Stomach (tissue), 9 donors: ENCODE data around the gene TPCN1. TPM values are rescaled to one million over a fixed set of nuclear protein-coding genes. Genes with fewer than 3 reads are reported as not detected.
A peak's percentile ranks its signal among the peaks of the same experiment; 100 is the strongest.

Source experiments
- DNase-seq, 2 donors: peaks; one replicate each; pipeline versions ENCODE4 v3.0.0 to v3.0.0-alpha.2; 2013 to 2019
- H3K27ac ChIP-seq, 5 donors: fragments of 200-600 bp in 4 of 5; sonication (generic) in 4 of 5; one replicate each; pipeline ENCODE4 v1.5.1; 2013 to 2019; ENCODE audit warnings: mild to moderate bottlenecking in 1 of 5, moderate library complexity in 1 of 5
- H3K27me3 ChIP-seq, 3 donors: fragments of 200-600 bp; sonication (generic); one replicate each; pipeline ENCODE4 v1.5.1; 2017 to 2019; ENCODE audit warnings: mixed run types in 1 of 3
- H3K36me3 ChIP-seq, 4 donors: fragments of 200-600 bp; sonication (generic); 1 replicate in 3 of 4; 2 replicates in 1 of 4; pipeline ENCODE4 v1.5.1; 2016 to 2019
- H3K4me1 ChIP-seq, 4 donors: fragments of 200-600 bp; sonication (generic); one replicate each; pipeline ENCODE4 v1.5.1; 2016 to 2019
- H3K4me3 ChIP-seq, 4 donors: fragments of 200-600 bp; sonication (generic) in 3 of 4; one replicate each; pipeline ENCODE4 v1.5.1; 2016 to 2019; ENCODE audit warnings: mild to moderate bottlenecking in 1 of 4
- H3K9me3 ChIP-seq, 4 donors: fragments of 200-600 bp; sonication (generic); one replicate each; pipeline ENCODE4 v1.5.1; 2016 to 2019
- EP300 ChIP-seq: sonication (generic); formaldehyde crosslinking; IDR thresholded peaks from one replicate; pipeline ENCODE4 v1.6.1; 2017; ENCODE audit warnings: antibody characterized with exemption
- POLR2A ChIP-seq, 4 donors: fragments of 450-650 bp; IDR thresholded peaks; one replicate each; pipeline ENCODE4 v1.6.1; 2016; ENCODE audit warnings: antibody characterized with exemption in 4 of 4, control low read depth in 2 of 4, mild to moderate bottlenecking in 1 of 4, moderate library complexity in 1 of 4
- POLR2AphosphoS5 ChIP-seq, 3 donors: sonication (generic); formaldehyde crosslinking; IDR thresholded peaks; one replicate each; pipeline ENCODE4 v1.6.1; 2016; ENCODE audit warnings: antibody characterized with exemption in 3 of 3
- WGBS, 5 donors: extraction: QIAGEN DNeasy Blood & Tissue Kit in 3 of 5; methylation state at CpG; one replicate each; pipeline versions ENCODE4 v1.1.5 to v1.1.7; 2013 to 2018; 5-methylcytosine and 5-hydroxymethylcytosine counted together
- intact Hi-C: fragments of 100-400 bp; cut with DNase I; formaldehyde crosslinking; loops from one replicate; pipeline ENCODE4 v1.15.1; 2023; ENCODE audit warnings: low total_unique reads
- polyA plus RNA-seq, 3 donors: library from polyadenylated mRNA; stranded (reverse); fragments of 200-250 nt; gene quantifications; one replicate each; pipeline ENCODE4 v1.2.3, GENCODE V29; 2013
- total RNA-seq, 5 donors: library from RNA; depleted of rRNA; stranded (reverse); fragments of >200 nt; gene quantifications; one replicate each; pipeline versions ENCODE4 v1.1.0 to v1.2.3, GENCODE V29; 2014 to 2016
- TF ChIP-seq, protein P1 (sequence below), 7 experiments: fragments of 450-650 bp in 4 of 7; fragments of 200-600 bp in 3 of 7; sonication (generic) in 3 of 7; IDR thresholded peaks; one replicate each; pipeline ENCODE4 v1.5.1; 2016 to 2019; ENCODE audit warnings: antibody characterized with exemption in 7 of 7, control low read depth in 2 of 7, mild to moderate bottlenecking in 1 of 7
- donor health status: healthy with polysubstance abuse.
- donor health status: Bipolar disorder and iron deficiency.
- donor health status: healthy.

TPCN1 gene
- total and polyA plus RNA-seq, 8 donors: 5.8 to 78.2 (median 30.2) TPM

- peak overlapping the region in 1 of 5 donors; percentile 6 for H3K27ac ChIP-seq
- WGBS, 5 donors: 69 to 88% (median 80%) methylated on average over 4 of the region's 4 CpGs
Measured at GRCh38 chr12:113194971-113195391, 26.3 kb upstream of the TPCN1 start.

GRCh38 chr12:113195598-113195997 lies 25.7 kb upstream of the TPCN1 start:
- intact Hi-C loops: no loop called here
- H3K27ac ChIP-seq: no peak overlapping the region

More at GRCh38 chr12:113194971-113195391, 26.3 kb upstream of the TPCN1 start:
- Histone ChIP-seq H3K4me3 (no peak overlapping the region), H3K36me3 (peaks cover 17 to 31% (median 28%) of the 10 kb centered on the region in 4 donors), H3K9me3 (no peaks in the 10 kb centered on the region), H3K27me3 (no peaks in the 10 kb centered on the region), H3K4me1 (peaks cover 0 to 19% (median 5%) of the 10 kb centered on the region in 4 donors)
- intact Hi-C loops: no loop called here
- no peak for DNase-seq
- TF ChIP-seq, protein P1, sequence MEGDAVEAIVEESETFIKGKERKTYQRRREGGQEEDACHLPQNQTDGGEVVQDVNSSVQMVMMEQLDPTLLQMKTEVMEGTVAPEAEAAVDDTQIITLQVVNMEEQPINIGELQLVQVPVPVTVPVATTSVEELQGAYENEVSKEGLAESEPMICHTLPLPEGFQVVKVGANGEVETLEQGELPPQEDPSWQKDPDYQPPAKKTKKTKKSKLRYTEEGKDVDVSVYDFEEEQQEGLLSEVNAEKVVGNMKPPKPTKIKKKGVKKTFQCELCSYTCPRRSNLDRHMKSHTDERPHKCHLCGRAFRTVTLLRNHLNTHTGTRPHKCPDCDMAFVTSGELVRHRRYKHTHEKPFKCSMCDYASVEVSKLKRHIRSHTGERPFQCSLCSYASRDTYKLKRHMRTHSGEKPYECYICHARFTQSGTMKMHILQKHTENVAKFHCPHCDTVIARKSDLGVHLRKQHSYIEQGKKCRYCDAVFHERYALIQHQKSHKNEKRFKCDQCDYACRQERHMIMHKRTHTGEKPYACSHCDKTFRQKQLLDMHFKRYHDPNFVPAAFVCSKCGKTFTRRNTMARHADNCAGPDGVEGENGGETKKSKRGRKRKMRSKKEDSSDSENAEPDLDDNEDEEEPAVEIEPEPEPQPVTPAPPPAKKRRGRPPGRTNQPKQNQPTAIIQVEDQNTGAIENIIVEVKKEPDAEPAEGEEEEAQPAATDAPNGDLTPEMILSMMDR (IDR thresholded peaks at IDR 0.05): no peak
- no peak for TF ChIP-seq POLR2AphosphoS5 (IDR thresholded peaks at IDR 0.05)
- TF ChIP-seq POLR2A (IDR thresholded peaks at IDR 0.05): no peak
- no peak for TF ChIP-seq EP300

GRCh38 chr12:113196582-113196981 lies 24.7 kb upstream of the TPCN1 start:
- H3K27ac ChIP-seq: no peak overlapping the region
- intact Hi-C loops: no loop called here
- 57 to 88% (median 75%) methylated on average over 4 to 7 of the region's 7 CpGs for WGBS, 5 donors
- no peak overlapping the region for H3K4me3 ChIP-seq
- H3K4me1 ChIP-seq: peaks cover 0 to 19% (median 5%) of the 10 kb centered on the region in 4 donors
- TF ChIP-seq POLR2A (IDR thresholded peaks at IDR 0.05): no peak
- TF ChIP-seq, protein P1 (IDR thresholded peaks at IDR 0.05): no peak
- TF ChIP-seq POLR2AphosphoS5 (IDR thresholded peaks at IDR 0.05): no peak
- TF ChIP-seq EP300: no peak
- H3K9me3 ChIP-seq: no peaks in the 10 kb centered on the region
- no peaks in the 10 kb centered on the region for H3K27me3 ChIP-seq
- DNase-seq: no peak
- H3K36me3 ChIP-seq: peaks cover 5 to 15% (median 12%) of the 10 kb centered on the region in 4 donors

More at GRCh38 chr12:113195598-113195997, 25.7 kb upstream of the TPCN1 start:
- Histone ChIP-seq H3K36me3 (peaks cover 15 to 25% (median 22%) of the 10 kb centered on the region in 4 donors), H3K4me1 (peaks cover 0 to 19% (median 5%) of the 10 kb centered on the region in 4 donors), H3K4me3 (no peak overlapping the region), H3K27me3 (no peaks in the 10 kb centered on the region), H3K9me3 (no peaks in the 10 kb centered on the region)
- DNase-seq: no peak
- 89 to 95% (median 91%) methylated on average over 13 of the region's 13 CpGs for WGBS, 5 donors
- no peak for TF ChIP-seq POLR2AphosphoS5 (IDR thresholded peaks at IDR 0.05)
- no peak for TF ChIP-seq EP300
- TF ChIP-seq, protein P1 (IDR thresholded peaks at IDR 0.05): no peak
- TF ChIP-seq POLR2A (IDR thresholded peaks at IDR 0.05): no peak

GRCh38 chr12:113196990-113197389 lies 24.3 kb upstream of the TPCN1 start:
- H3K27ac ChIP-seq: no peak overlapping the region
- TF ChIP-seq POLR2AphosphoS5 (IDR thresholded peaks at IDR 0.05): peak in 1 of 3 donors; percentile 32
- no peak for TF ChIP-seq POLR2A (IDR thresholded peaks at IDR 0.05)
- TF ChIP-seq, protein P1 (IDR thresholded peaks at IDR 0.05): peak in 5 of 7 experiments; percentile 32 to 60 (median 42)
- no peak for TF ChIP-seq EP300
- DNase-seq: peak; percentile 73 to 88
- no peaks in the 10 kb centered on the region for H3K27me3 ChIP-seq
- no peak overlapping the region for H3K4me3 ChIP-seq
- no peaks in the 10 kb centered on the region for H3K9me3 ChIP-seq
- H3K4me1 ChIP-seq: peaks cover 0 to 19% (median 5%) of the 10 kb centered on the region in 4 donors
- H3K36me3 ChIP-seq: peaks cover 2 to 11% (median 8%) of the 10 kb centered on the region in 4 donors
- 5 to 27% (median 20%) methylated on average over 4 of the region's 4 CpGs for WGBS, 5 donors
- intact Hi-C loops: no loop called here
